ENCODE results near the gene TUT4. TPM values are rescaled to one million over a fixed set of nuclear protein-coding genes. Genes with fewer than 3 reads are reported as not detected.

The TUT4 gene
- total RNA-seq, 3 donors from 2014 or later (not counting 1 experiment from before 2014, with no cell fraction given): 124 to 156 (median 125) TPM

- no peak overlapping the region for H3K4me3 Mint-ChIP-seq
- Histone ChIP-seq H3K36me3 (ENCODE audit: control insufficient read depth, insufficient read depth, low read length) (no peaks in the 10 kb centered on the region), H3K27me3 (ENCODE audit: control insufficient read depth, insufficient read depth, low read length) (no peaks in the 10 kb centered on the region), H3K4me1 (ENCODE audit: control insufficient read depth, insufficient read depth, low read length) (no peaks in the 10 kb centered on the region), H3K27ac (ENCODE audit: low read length) (no peak overlapping the region), H3K4me3 (ENCODE audit: low read length) (no peak overlapping the region), H3K9me3 (ENCODE audit: control insufficient read depth, insufficient read depth, low read length) (no peaks in the 10 kb centered on the region)
- DNase-seq: no peak
- no peaks in the 10 kb centered on the region for H3K27me3 Mint-ChIP-seq (ENCODE audit: low read depth in 2 of 2)
- no peaks in the 10 kb centered on the region for H3K9me3 Mint-ChIP-seq
- no peak overlapping the region for H3K27ac Mint-ChIP-seq
- H3K4me1 Mint-ChIP-seq: peaks cover 0 to 10% of the 10 kb centered on the region in 2 donors
- TF ChIP-seq CTCF (IDR thresholded peaks at IDR 0.05): no peak
- no peaks in the 10 kb centered on the region for H3K36me3 Mint-ChIP-seq
- intact Hi-C loops (cut with micrococcal nuclease): no loop called here
- no peak for ATAC-seq
- WGBS (ENCODE audit: insufficient coverage): 52% methylated on average over 3 of the region's 3 CpGs
Observed at GRCh38 chr1:52595061-52595460, 42.2 kb upstream of the TUT4 start.

- H3K4me1 Mint-ChIP-seq: peaks cover 0 to 15% of the 10 kb centered on the region in 2 donors
- H3K27me3 ChIP-seq (ENCODE audit: control insufficient read depth, insufficient read depth, low read length): no peaks in the 10 kb centered on the region
- no peaks in the 10 kb centered on the region for H3K36me3 Mint-ChIP-seq
- no peak overlapping the region for H3K4me3 Mint-ChIP-seq
- DNase-seq (no peak), ATAC-seq (no peak)
- H3K9me3 Mint-ChIP-seq: no peaks in the 10 kb centered on the region
- H3K36me3 ChIP-seq (ENCODE audit: control insufficient read depth, insufficient read depth, low read length): no peaks in the 10 kb centered on the region
- TF ChIP-seq CTCF (IDR thresholded peaks at IDR 0.05): no peak
- intact Hi-C loops (cut with micrococcal nuclease): no loop called here
- H3K9me3 ChIP-seq (ENCODE audit: control insufficient read depth, insufficient read depth, low read length): no peaks in the 10 kb centered on the region
- H3K4me3 ChIP-seq (ENCODE audit: low read length): no peak overlapping the region
- H3K27me3 Mint-ChIP-seq (ENCODE audit: low read depth in 2 of 2): no peaks in the 10 kb centered on the region
- H3K27ac ChIP-seq (ENCODE audit: low read length): no peak overlapping the region
- 92% methylated on average over 1 of the region's 1 CpG for WGBS (ENCODE audit: insufficient coverage)
- no peak overlapping the region for H3K27ac Mint-ChIP-seq
- no peaks in the 10 kb centered on the region for H3K4me1 ChIP-seq (ENCODE audit: control insufficient read depth, insufficient read depth, low read length)
Observed at GRCh38 chr1:52593495-52593894, 40.6 kb upstream of the TUT4 start.

GRCh38 chr1:52592637-52593323 lies 39.9 kb upstream of the TUT4 start:
- Mint-ChIP-seq H3K9me3 (no peaks in the 10 kb centered on the region), H3K4me3 (no peak overlapping the region), H3K4me1 (peaks cover 0 to 12% of the 10 kb centered on the region in 2 donors), H3K27ac (no peak overlapping the region), H3K27me3 (ENCODE audit: low read depth in 2 of 2) (no peaks in the 10 kb centered on the region), H3K36me3 (no peaks in the 10 kb centered on the region)
- Histone ChIP-seq H3K9me3 (ENCODE audit: control insufficient read depth, insufficient read depth, low read length) (no peaks in the 10 kb centered on the region), H3K27me3 (ENCODE audit: control insufficient read depth, insufficient read depth, low read length) (no peaks in the 10 kb centered on the region), H3K36me3 (ENCODE audit: control insufficient read depth, insufficient read depth, low read length) (no peaks in the 10 kb centered on the region), H3K27ac (ENCODE audit: low read length) (no peak overlapping the region), H3K4me3 (ENCODE audit: low read length) (no peak overlapping the region), H3K4me1 (ENCODE audit: control insufficient read depth, insufficient read depth, low read length) (no peaks in the 10 kb centered on the region)
- ATAC-seq (no peak), DNase-seq (no peak)
- 70% methylated on average over 4 of the region's 5 CpGs for WGBS (ENCODE audit: insufficient coverage)
- intact Hi-C loops (cut with micrococcal nuclease): no loop called here
- TF ChIP-seq CTCF (IDR thresholded peaks at IDR 0.05): no peak

GRCh38 chr1:52590266-52590665 lies 37.4 kb upstream of the TUT4 start:
- Mint-ChIP-seq H3K27me3 (ENCODE audit: low read depth in 2 of 2) (no peaks in the 10 kb centered on the region), H3K27ac (no peak overlapping the region), H3K36me3 (no peaks in the 10 kb centered on the region), H3K4me3 (no peak overlapping the region), H3K4me1 (peaks cover 0 to 11% of the 10 kb centered on the region in 2 donors), H3K9me3 (no peaks in the 10 kb centered on the region)
- H3K4me3 ChIP-seq (ENCODE audit: low read length): no peak overlapping the region
- no peaks in the 10 kb centered on the region for H3K4me1 ChIP-seq (ENCODE audit: control insufficient read depth, insufficient read depth, low read length)
- DNase-seq (no peak), ATAC-seq (no peak)
- no peaks in the 10 kb centered on the region for H3K9me3 ChIP-seq (ENCODE audit: control insufficient read depth, insufficient read depth, low read length)
- 76% methylated on average over 6 of the region's 6 CpGs for WGBS (ENCODE audit: insufficient coverage)
- TF ChIP-seq CTCF (IDR thresholded peaks at IDR 0.05): no peak
- intact Hi-C loops (cut with micrococcal nuclease): no loop called here
- no peaks in the 10 kb centered on the region for H3K27me3 ChIP-seq (ENCODE audit: control insufficient read depth, insufficient read depth, low read length)
- no peaks in the 10 kb centered on the region for H3K36me3 ChIP-seq (ENCODE audit: control insufficient read depth, insufficient read depth, low read length)
- no peak overlapping the region for H3K27ac ChIP-seq (ENCODE audit: low read length)

Data from natural killer cell (primary cell).